ENCODE results near the gene ENTPD5. TPM values are rescaled to one million over a fixed set of nuclear protein-coding genes. Genes with fewer than 3 reads are reported as not detected.

ENTPD5 gene
- total RNA-seq, 1 donor from 2014 or later: 13.7 TPM

DNA sequence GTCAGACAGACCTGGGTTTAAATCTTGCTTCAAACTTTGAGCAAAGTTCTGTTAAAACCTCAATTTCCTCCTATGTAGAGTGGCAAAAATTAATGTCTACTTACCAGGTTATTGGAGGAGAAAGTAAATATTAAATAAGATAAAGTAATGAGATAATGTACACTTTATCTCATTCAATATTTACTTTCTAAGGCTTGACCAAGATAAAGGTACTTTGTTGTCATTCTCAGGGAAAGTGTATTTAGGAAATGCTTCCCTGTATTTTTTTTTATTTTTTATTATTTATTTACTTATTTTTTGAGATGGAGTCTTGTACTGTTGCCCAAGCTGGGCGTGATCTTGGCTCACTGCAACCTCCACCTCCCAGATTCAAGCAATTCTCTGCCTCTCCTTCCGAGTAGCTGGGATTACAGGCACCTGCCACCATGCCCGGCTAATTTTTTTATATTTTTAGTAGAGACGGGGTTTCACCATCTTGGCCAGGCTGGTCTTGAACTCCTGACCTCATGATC lies 73.9 kb downstream of the ENTPD5 start:
- FAIRE-seq (no peak), DNase-seq (ENCODE audit: low read depth) (no peak)
- Histone ChIP-seq H3K36me3 (ENCODE audit: control insufficient read depth, insufficient read depth, low read length) (peaks cover 4% of the 10 kb centered on the region), H3K27me3 (ENCODE audit: control insufficient read depth, insufficient read depth, low read length) (no peaks in the 10 kb centered on the region), H3K4me3 (ENCODE audit: low read depth, low read length) (no peak overlapping the region)
- TF ChIP-seq, protein P1, sequence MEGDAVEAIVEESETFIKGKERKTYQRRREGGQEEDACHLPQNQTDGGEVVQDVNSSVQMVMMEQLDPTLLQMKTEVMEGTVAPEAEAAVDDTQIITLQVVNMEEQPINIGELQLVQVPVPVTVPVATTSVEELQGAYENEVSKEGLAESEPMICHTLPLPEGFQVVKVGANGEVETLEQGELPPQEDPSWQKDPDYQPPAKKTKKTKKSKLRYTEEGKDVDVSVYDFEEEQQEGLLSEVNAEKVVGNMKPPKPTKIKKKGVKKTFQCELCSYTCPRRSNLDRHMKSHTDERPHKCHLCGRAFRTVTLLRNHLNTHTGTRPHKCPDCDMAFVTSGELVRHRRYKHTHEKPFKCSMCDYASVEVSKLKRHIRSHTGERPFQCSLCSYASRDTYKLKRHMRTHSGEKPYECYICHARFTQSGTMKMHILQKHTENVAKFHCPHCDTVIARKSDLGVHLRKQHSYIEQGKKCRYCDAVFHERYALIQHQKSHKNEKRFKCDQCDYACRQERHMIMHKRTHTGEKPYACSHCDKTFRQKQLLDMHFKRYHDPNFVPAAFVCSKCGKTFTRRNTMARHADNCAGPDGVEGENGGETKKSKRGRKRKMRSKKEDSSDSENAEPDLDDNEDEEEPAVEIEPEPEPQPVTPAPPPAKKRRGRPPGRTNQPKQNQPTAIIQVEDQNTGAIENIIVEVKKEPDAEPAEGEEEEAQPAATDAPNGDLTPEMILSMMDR (IDR thresholded peaks at IDR 0.05; ENCODE audit: insufficient read depth, low read length, severe bottlenecking): no peak

DNA sequence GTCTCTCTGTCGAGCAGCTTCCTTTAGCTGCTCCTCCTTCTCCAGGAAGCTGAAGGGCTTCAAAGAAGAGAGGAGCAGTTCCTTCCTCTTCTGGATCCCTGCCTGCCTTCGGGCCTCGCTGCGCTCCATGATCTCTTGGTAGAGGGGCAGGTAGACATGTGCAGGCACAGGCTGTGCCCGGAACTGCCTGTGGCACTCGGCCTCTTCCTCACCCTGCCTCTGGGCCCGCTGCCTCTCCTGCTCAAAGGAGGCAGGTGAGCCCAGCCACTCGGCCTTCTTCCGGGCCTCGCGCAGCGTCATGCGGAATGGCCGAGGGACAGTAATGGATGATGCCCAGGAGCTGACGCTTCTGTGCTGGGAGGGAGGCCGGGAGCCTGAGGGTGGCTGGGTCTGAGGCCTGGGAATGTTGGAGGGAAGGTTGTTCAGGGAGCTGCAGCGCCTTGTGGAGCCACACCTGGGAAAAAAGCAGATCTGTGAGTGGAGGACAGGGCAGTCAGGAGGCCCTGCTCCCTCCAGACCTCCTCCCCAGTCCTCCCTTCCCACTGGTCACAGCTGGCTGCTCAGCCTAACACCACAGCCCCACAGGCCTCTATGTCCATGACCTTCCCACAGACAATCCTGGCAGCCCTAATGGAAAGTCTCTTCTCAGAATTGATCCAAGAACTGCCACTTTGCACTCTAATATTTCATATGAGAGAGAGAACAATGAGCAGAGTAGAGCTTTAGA lies 74.5 kb downstream of the ENTPD5 start:
- FAIRE-seq (no peak), DNase-seq (ENCODE audit: low read depth) (no peak)
- Histone ChIP-seq H3K4me3 (ENCODE audit: low read depth, low read length) (no peak overlapping the region), H3K27me3 (ENCODE audit: control insufficient read depth, insufficient read depth, low read length) (no peaks in the 10 kb centered on the region), H3K36me3 (ENCODE audit: control insufficient read depth, insufficient read depth, low read length) (peaks cover 4% of the 10 kb centered on the region)
- TF ChIP-seq, protein P1 (IDR thresholded peaks at IDR 0.05; ENCODE audit: insufficient read depth, low read length, severe bottlenecking): no peak

DNA sequence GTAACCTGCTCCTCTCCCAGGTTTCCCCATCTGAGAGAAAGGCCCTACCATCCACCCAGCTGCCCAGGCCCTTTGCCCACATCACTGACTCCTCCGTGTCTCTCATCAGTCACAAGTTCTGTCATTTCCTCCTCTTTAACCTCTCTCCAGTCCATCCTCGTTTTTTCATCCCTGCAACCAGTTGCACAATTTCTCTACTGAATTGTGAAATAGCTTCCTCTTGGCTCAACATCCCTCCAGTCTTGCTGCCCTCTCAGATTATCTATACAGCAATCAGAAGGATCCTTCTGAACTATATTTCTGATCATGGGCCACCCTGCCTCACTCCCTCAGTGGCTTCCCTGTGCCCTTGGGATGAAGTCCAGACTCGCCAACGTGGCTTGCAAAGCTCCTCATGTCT lies 76.0 kb downstream of the ENTPD5 start:
- Histone ChIP-seq H3K4me3 (ENCODE audit: low read depth, low read length) (no peak overlapping the region), H3K36me3 (ENCODE audit: control insufficient read depth, insufficient read depth, low read length) (peaks cover 4% of the 10 kb centered on the region), H3K27me3 (ENCODE audit: control insufficient read depth, insufficient read depth, low read length) (no peaks in the 10 kb centered on the region)
- DNase-seq (ENCODE audit: low read depth): peak; percentile 77
- FAIRE-seq: no peak
- TF ChIP-seq, protein P1 (IDR thresholded peaks at IDR 0.05; ENCODE audit: insufficient read depth, low read length, severe bottlenecking): no peak

DNA sequence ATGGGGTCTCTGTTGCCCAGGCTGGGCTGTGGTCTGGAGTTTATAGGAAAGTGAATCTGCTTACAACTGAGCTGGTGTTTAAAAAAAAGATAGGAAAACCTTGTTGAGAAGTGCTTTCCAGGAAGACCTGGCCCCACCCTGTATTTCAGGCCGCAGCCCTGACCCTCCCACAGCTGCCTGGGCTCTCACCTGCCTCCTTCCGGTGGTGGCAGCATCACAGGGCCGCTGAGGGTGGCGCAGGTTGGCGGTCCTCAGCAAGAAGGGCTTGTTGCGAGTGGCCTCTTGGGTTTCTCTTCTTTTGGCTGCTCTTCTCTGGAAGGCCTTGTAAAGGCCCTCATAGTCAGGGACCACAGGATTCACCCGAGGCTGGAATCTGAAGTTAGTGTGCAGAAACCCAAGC lies 76.9 kb downstream of the ENTPD5 start:
- FAIRE-seq (no peak), DNase-seq (ENCODE audit: low read depth) (no peak)
- no peaks in the 10 kb centered on the region for H3K27me3 ChIP-seq (ENCODE audit: control insufficient read depth, insufficient read depth, low read length)
- TF ChIP-seq, protein P1 (IDR thresholded peaks at IDR 0.05; ENCODE audit: insufficient read depth, low read length, severe bottlenecking): no peak
- H3K4me3 ChIP-seq (ENCODE audit: low read depth, low read length): no peak overlapping the region
- peaks cover 4% of the 10 kb centered on the region for H3K36me3 ChIP-seq (ENCODE audit: control insufficient read depth, insufficient read depth, low read length)

DNA sequence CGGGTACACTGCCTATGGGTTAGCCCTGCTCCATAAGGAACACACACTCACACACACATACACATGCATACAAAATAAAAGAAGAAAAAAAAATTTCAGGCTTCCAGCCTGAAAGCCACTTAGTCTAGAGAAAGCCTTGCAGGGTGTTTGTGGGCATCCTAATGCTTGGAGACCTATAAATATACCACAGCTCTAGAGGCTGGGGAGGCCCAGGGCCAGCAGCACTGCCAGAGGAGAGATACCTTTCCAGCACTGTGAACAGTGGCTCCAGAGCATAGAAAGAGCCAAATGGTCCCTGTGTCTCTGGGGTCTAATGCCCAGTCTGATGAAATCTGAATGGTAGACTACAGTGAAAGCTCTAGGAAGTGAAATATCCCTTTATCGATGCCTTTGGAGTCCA lies 82.1 kb downstream of the ENTPD5 start:
- no peaks in the 10 kb centered on the region for H3K27me3 ChIP-seq (ENCODE audit: control insufficient read depth, insufficient read depth, low read length)
- H3K36me3 ChIP-seq (ENCODE audit: control insufficient read depth, insufficient read depth, low read length): peaks cover 1% of the 10 kb centered on the region
- no peak for FAIRE-seq
- DNase-seq (ENCODE audit: low read depth): no peak
- TF ChIP-seq, protein P1 (IDR thresholded peaks at IDR 0.05; ENCODE audit: insufficient read depth, low read length, severe bottlenecking): no peak
- no peak overlapping the region for H3K4me3 ChIP-seq (ENCODE audit: low read depth, low read length)

DNA sequence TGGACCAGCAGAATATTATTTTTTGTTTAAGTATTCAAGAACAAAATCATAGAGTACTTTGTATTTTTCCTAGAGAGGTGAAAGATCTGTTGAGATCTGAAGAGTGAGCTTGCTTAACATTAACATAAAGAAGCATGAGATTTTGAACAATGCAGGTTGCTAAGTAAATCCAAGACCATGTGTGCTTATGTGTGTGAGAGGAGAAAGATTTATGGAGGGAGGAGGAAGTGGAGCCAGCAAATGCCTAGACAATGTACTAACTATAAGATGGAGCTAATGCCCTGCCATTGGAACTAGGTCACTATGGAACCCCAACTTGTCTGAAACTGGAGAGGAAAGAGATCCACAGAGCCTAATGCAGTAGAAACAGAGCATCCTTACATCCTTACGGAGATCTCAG lies 82.5 kb downstream of the ENTPD5 start:
- FAIRE-seq (no peak), DNase-seq (ENCODE audit: low read depth) (no peak)
- TF ChIP-seq, protein P1 (IDR thresholded peaks at IDR 0.05; ENCODE audit: insufficient read depth, low read length, severe bottlenecking): no peak
- H3K27me3 ChIP-seq (ENCODE audit: control insufficient read depth, insufficient read depth, low read length): no peaks in the 10 kb centered on the region
- peaks cover 4% of the 10 kb centered on the region for H3K36me3 ChIP-seq (ENCODE audit: control insufficient read depth, insufficient read depth, low read length)
- no peak overlapping the region for H3K4me3 ChIP-seq (ENCODE audit: low read depth, low read length)
